Measurements from ENCODE around the gene SCN5A.

Gene SCN5A

GRCh38 chr3:38548154-38548931 lies 101.1 kb downstream of the SCN5A start:
- Histone ChIP-seq H3K9me3 (replicated peaks; ENCODE audit: insufficient read depth, low read length) (no peaks in the 10 kb centered on the region), H3K27me3 (replicated peaks; ENCODE audit: insufficient read depth, low read length) (no peaks in the 10 kb centered on the region), H3K9ac (ENCODE audit: low read length) (no peak overlapping the region), H3K4me3 (ENCODE audit: low read length) (no peak overlapping the region), H4K20me1 (ENCODE audit: insufficient read depth, low read length) (no peaks in the 10 kb centered on the region), H3F3A (ENCODE audit: insufficient read depth, low read length) (no peaks in the 10 kb centered on the region), H3K79me2 (ENCODE audit: low read length) (no peaks in the 10 kb centered on the region), H3K4me1 (ENCODE audit: low read length) (peaks cover 15% of the 10 kb centered on the region), H3K9me2 (replicated peaks; ENCODE audit: insufficient read depth, low read length) (no peaks in the 10 kb centered on the region), H2AFZ (ENCODE audit: low read length) (no peak overlapping the region), H3K27ac (ENCODE audit: low read length) (no peak overlapping the region), H3K36me3 (replicated peaks; ENCODE audit: insufficient read depth, low read length) (no peaks in the 10 kb centered on the region), H3K4me2 (ENCODE audit: low read depth, low read length) (peak overlapping the region; percentile 7; the same call in 1 of the 2 replicates)
- peak; percentile 81 for DNase-seq
- TF ChIP-seq EZH2phosphoT487 (IDR thresholded peaks at IDR 0.05; ENCODE audit: low read length): no peak
- no peak for TF ChIP-seq CTCF (IDR thresholded peaks at IDR 0.05; ENCODE audit: low read length)
- TF ChIP-seq EZH2 (optimal IDR thresholded peaks at IDR 0.05; ENCODE audit: low read depth, low read length): no peak

GRCh38 chr3:38545983-38546382 lies 103.5 kb downstream of the SCN5A start:
- no peak for TF ChIP-seq EZH2 (optimal IDR thresholded peaks at IDR 0.05; ENCODE audit: low read depth, low read length)
- H3K9me2 ChIP-seq (replicated peaks; ENCODE audit: insufficient read depth, low read length): no peaks in the 10 kb centered on the region
- no peaks in the 10 kb centered on the region for H3F3A ChIP-seq (ENCODE audit: insufficient read depth, low read length)
- H3K79me2 ChIP-seq (ENCODE audit: low read length): no peaks in the 10 kb centered on the region
- H3K4me3 ChIP-seq (ENCODE audit: low read length): no peak overlapping the region
- peaks cover 15% of the 10 kb centered on the region for H3K4me1 ChIP-seq (ENCODE audit: low read length)
- H3K27me3 ChIP-seq (replicated peaks; ENCODE audit: insufficient read depth, low read length): no peaks in the 10 kb centered on the region
- H4K20me1 ChIP-seq (ENCODE audit: insufficient read depth, low read length): no peaks in the 10 kb centered on the region
- no peak overlapping the region for H3K4me2 ChIP-seq (ENCODE audit: low read depth, low read length)
- H3K9ac ChIP-seq (ENCODE audit: low read length): no peak overlapping the region
- no peaks in the 10 kb centered on the region for H3K9me3 ChIP-seq (replicated peaks; ENCODE audit: insufficient read depth, low read length)
- no peak for DNase-seq
- no peak overlapping the region for H2AFZ ChIP-seq (ENCODE audit: low read length)
- no peaks in the 10 kb centered on the region for H3K36me3 ChIP-seq (replicated peaks; ENCODE audit: insufficient read depth, low read length)
- H3K27ac ChIP-seq (ENCODE audit: low read length): no peak overlapping the region

- no peak overlapping the region for H3K4me2 ChIP-seq (ENCODE audit: low read depth, low read length)
- no peak overlapping the region for H2AFZ ChIP-seq (ENCODE audit: low read length)
- H3K79me2 ChIP-seq (ENCODE audit: low read length): no peaks in the 10 kb centered on the region
- H3K9me2 ChIP-seq (replicated peaks; ENCODE audit: insufficient read depth, low read length): no peaks in the 10 kb centered on the region
- no peak overlapping the region for H3K9ac ChIP-seq (ENCODE audit: low read length)
- H3F3A ChIP-seq (ENCODE audit: insufficient read depth, low read length): no peaks in the 10 kb centered on the region
- H3K4me3 ChIP-seq (ENCODE audit: low read length): no peak overlapping the region
- no peaks in the 10 kb centered on the region for H3K27me3 ChIP-seq (replicated peaks; ENCODE audit: insufficient read depth, low read length)
- TF ChIP-seq CTCF (IDR thresholded peaks at IDR 0.05; ENCODE audit: low read length) (no peak), EZH2phosphoT487 (IDR thresholded peaks at IDR 0.05; ENCODE audit: low read length) (no peak), EZH2 (optimal IDR thresholded peaks at IDR 0.05; ENCODE audit: low read depth, low read length) (no peak)
- no peak for DNase-seq
- no peak overlapping the region for H3K27ac ChIP-seq (ENCODE audit: low read length)
- H3K4me1 ChIP-seq (ENCODE audit: low read length): peaks cover 15% of the 10 kb centered on the region
- H3K36me3 ChIP-seq (replicated peaks; ENCODE audit: insufficient read depth, low read length): no peaks in the 10 kb centered on the region
- H4K20me1 ChIP-seq (ENCODE audit: insufficient read depth, low read length): no peaks in the 10 kb centered on the region
- no peaks in the 10 kb centered on the region for H3K9me3 ChIP-seq (replicated peaks; ENCODE audit: insufficient read depth, low read length)
Observed at GRCh38 chr3:38545550-38545949, 103.9 kb downstream of the SCN5A start.

GRCh38 chr3:38544926-38545325 lies 104.6 kb downstream of the SCN5A start:
- H3K4me1 ChIP-seq (ENCODE audit: low read length): peaks cover 15% of the 10 kb centered on the region
- TF ChIP-seq EZH2phosphoT487 (IDR thresholded peaks at IDR 0.05; ENCODE audit: low read length): no peak
- TF ChIP-seq CTCF (IDR thresholded peaks at IDR 0.05; ENCODE audit: low read length): no peak
- no peak for TF ChIP-seq EZH2 (optimal IDR thresholded peaks at IDR 0.05; ENCODE audit: low read depth, low read length)

More at GRCh38 chr3:38544926-38545325, 104.6 kb downstream of the SCN5A start:
- no peaks in the 10 kb centered on the region for H4K20me1 ChIP-seq (ENCODE audit: insufficient read depth, low read length)
- no peak overlapping the region for H2AFZ ChIP-seq (ENCODE audit: low read length)
- no peak overlapping the region for H3K4me2 ChIP-seq (ENCODE audit: low read depth, low read length)
- H3K9me3 ChIP-seq (replicated peaks; ENCODE audit: insufficient read depth, low read length): no peaks in the 10 kb centered on the region
- H3K9me2 ChIP-seq (replicated peaks; ENCODE audit: insufficient read depth, low read length): no peaks in the 10 kb centered on the region
- H3F3A ChIP-seq (ENCODE audit: insufficient read depth, low read length): no peaks in the 10 kb centered on the region
- no peak for DNase-seq
- no peak overlapping the region for H3K9ac ChIP-seq (ENCODE audit: low read length)
- no peaks in the 10 kb centered on the region for H3K27me3 ChIP-seq (replicated peaks; ENCODE audit: insufficient read depth, low read length)
- H3K27ac ChIP-seq (ENCODE audit: low read length): no peak overlapping the region
- no peak overlapping the region for H3K4me3 ChIP-seq (ENCODE audit: low read length)
- no peaks in the 10 kb centered on the region for H3K79me2 ChIP-seq (ENCODE audit: low read length)
- H3K36me3 ChIP-seq (replicated peaks; ENCODE audit: insufficient read depth, low read length): no peaks in the 10 kb centered on the region

All from MM.1S (cell line).